Tibial nerve (tissue), 4 donors: ENCODE results near the gene GADD45G. TPM values are rescaled to one million over a fixed set of nuclear protein-coding genes. Genes with fewer than 3 reads are reported as not detected.
A peak's percentile ranks its signal among the peaks of the same experiment; 100 is the strongest.

Source experiments
- DNase-seq, 2 donors: peaks; one replicate each; pipeline ENCODE4 v3.0.0-alpha.2; 2019; ENCODE audit warnings: low spot score in 2 of 2
- H3K27ac ChIP-seq, 4 donors: fragments of 200-600 bp; sonication (generic) in 3 of 4; one replicate each; pipeline ENCODE4 v1.5.1; 2017 to 2019; ENCODE audit warnings: mild to moderate bottlenecking in 1 of 4
- H3K27me3 ChIP-seq, 2 donors: fragments of 200-600 bp; sonication (generic) in 1 of 2; one replicate each; pipeline versions ENCODE4 v1.5.1 to v1.6.0; 2017 to 2019
- H3K36me3 ChIP-seq, 3 donors: fragments of 200-600 bp; sonication (generic); one replicate each; pipeline ENCODE4 v1.5.1; 2018 to 2019
- H3K4me1 ChIP-seq, 4 donors: fragments of 200-600 bp; sonication (generic) in 3 of 4; one replicate each; pipeline ENCODE4 v1.5.1; 2017 to 2019
- H3K4me3 ChIP-seq, 4 donors: fragments of 200-600 bp; sonication (generic) in 3 of 4; one replicate each; pipeline ENCODE4 v1.5.1; 2017 to 2019; ENCODE audit warnings: mild to moderate bottlenecking in 1 of 4, moderate library complexity in 1 of 4
- H3K9me3 ChIP-seq, 4 donors: fragments of 200-600 bp; sonication (generic) in 3 of 4; one replicate each; pipeline ENCODE4 v1.5.1; 2017 to 2019
- EP300 ChIP-seq, 2 donors: sonication (generic); formaldehyde crosslinking; IDR thresholded peaks; one replicate each; pipeline ENCODE4 v1.6.1; 2017; ENCODE audit warnings: antibody characterized with exemption in 2 of 2, mild to moderate bottlenecking in 1 of 2
- POLR2A ChIP-seq, 2 donors: fragments of 450-650 bp; IDR thresholded peaks; one replicate each; pipeline ENCODE4 v1.6.1; 2017; ENCODE audit warnings: antibody characterized with exemption in 2 of 2, mild to moderate bottlenecking in 2 of 2, moderate library complexity in 2 of 2
- WGBS, 2 donors: methylation state at CpG; one replicate each; pipeline ENCODE4 v1.1.5; 2018; 5-methylcytosine and 5-hydroxymethylcytosine counted together
- total RNA-seq, 4 donors: library from RNA; depleted of rRNA; stranded (reverse); fragments of >200 nt; gene quantifications; one replicate each; pipeline ENCODE4 v1.1.0, GENCODE V29; 2016
- TF ChIP-seq, protein P1 (sequence below), 5 experiments: fragments of 200-600 bp in 3 of 5; fragments of 450-650 bp in 2 of 5; sonication (generic) in 3 of 5; IDR thresholded peaks; one replicate each; pipeline ENCODE4 v1.5.1; 2016 to 2019; ENCODE audit warnings: antibody characterized with exemption in 5 of 5, mild to moderate bottlenecking in 3 of 5, moderate library complexity in 2 of 5

The GADD45G gene
- total RNA-seq, 4 donors from 2014 or later: 5.7 to 45.8 (median 26.8) TPM

DNA sequence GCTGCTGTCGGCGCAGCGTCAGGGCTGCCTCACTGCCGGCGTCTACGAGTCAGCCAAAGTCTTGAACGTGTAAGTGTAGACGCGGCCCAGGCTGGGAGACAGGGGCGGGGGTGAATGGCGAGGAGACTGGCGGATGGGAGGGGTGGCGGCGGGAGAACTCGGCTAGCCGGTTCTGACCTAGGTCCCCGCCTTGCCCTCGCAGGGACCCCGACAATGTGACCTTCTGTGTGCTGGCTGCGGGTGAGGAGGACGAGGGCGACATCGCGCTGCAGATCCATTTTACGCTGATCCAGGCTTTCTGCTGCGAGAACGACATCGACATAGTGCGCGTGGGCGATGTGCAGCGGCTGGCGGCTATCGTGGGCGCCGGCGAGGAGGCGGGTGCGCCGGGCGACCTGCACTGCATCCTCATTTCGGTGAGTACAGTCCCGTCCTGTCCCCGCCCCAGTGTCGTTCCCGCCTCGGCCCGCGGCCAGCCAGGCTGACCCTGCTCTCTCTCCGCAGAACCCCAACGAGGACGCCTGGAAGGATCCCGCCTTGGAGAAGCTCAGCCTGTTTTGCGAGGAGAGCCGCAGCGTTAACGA is 745 bp downstream of the GADD45G start:
- WGBS, 2 donors: 0 to 2% methylated on average over 11 to 22 of the region's 57 CpGs
- H3K27ac ChIP-seq: peak overlapping the region; percentile 63 to 92 (median 86)

DNA sequence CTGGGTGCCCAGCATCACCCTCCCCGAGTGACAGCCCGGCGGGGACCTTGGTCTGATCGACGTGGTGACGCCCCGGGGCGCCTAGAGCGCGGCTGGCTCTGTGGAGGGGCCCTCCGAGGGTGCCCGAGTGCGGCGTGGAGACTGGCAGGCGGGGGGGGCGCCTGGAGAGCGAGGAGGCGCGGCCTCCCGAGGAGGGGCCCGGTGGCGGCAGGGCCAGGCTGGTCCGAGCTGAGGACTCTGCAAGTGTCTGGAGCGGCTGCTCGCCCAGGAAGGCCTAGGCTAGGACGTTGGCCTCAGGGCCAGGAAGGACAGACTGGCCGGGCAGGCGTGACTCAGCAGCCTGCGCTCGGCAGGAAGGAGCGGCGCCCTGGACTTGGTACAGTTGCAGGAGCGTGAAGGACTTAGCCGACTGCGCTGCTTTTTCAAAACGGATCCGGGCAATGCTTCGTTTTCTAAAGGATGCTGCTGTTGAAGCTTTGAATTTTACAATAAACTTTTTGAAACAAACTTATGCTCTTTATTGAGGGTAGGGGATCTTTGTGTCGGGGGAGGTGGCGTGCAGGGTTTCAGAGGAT is 1.3 kb downstream of the GADD45G start:
- H3K27me3 ChIP-seq: no peaks in the 10 kb centered on the region
- H3K4me3 ChIP-seq: peak overlapping the region; percentile 53 to 80 (median 73)
- H3K36me3 ChIP-seq: no peaks in the 10 kb centered on the region
- peak overlapping the region; percentile 63 to 92 (median 86) for H3K27ac ChIP-seq
- WGBS, 2 donors: 27 to 33% methylated on average over 16 to 35 of the region's 40 CpGs
- DNase-seq: peak; percentile 56 to 62
- no peak for TF ChIP-seq EP300 (IDR thresholded peaks at IDR 0.05)
- TF ChIP-seq POLR2A (IDR thresholded peaks at IDR 0.05): no peak
- TF ChIP-seq, protein P1, sequence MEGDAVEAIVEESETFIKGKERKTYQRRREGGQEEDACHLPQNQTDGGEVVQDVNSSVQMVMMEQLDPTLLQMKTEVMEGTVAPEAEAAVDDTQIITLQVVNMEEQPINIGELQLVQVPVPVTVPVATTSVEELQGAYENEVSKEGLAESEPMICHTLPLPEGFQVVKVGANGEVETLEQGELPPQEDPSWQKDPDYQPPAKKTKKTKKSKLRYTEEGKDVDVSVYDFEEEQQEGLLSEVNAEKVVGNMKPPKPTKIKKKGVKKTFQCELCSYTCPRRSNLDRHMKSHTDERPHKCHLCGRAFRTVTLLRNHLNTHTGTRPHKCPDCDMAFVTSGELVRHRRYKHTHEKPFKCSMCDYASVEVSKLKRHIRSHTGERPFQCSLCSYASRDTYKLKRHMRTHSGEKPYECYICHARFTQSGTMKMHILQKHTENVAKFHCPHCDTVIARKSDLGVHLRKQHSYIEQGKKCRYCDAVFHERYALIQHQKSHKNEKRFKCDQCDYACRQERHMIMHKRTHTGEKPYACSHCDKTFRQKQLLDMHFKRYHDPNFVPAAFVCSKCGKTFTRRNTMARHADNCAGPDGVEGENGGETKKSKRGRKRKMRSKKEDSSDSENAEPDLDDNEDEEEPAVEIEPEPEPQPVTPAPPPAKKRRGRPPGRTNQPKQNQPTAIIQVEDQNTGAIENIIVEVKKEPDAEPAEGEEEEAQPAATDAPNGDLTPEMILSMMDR (IDR thresholded peaks at IDR 0.05): no peak
- H3K9me3 ChIP-seq: no peaks in the 10 kb centered on the region
- H3K4me1 ChIP-seq: peaks cover 0 to 46% (median 23%) of the 10 kb centered on the region in 4 donors

More for the DNA sequence above, 745 bp downstream of the GADD45G start:
- H3K4me1 ChIP-seq: peaks cover 0 to 46% (median 23%) of the 10 kb centered on the region in 4 donors
- DNase-seq: peak; percentile 23 to 26
- H3K4me3 ChIP-seq: peak overlapping the region; percentile 53 to 80 (median 73)
- H3K9me3 ChIP-seq: no peaks in the 10 kb centered on the region
- no peaks in the 10 kb centered on the region for H3K36me3 ChIP-seq
- no peaks in the 10 kb centered on the region for H3K27me3 ChIP-seq
- TF ChIP-seq EP300 (IDR thresholded peaks at IDR 0.05): peak in 1 of 2 donors; percentile 20
- TF ChIP-seq, protein P1 (IDR thresholded peaks at IDR 0.05): no peak
- TF ChIP-seq POLR2A (IDR thresholded peaks at IDR 0.05): no peak

DNA sequence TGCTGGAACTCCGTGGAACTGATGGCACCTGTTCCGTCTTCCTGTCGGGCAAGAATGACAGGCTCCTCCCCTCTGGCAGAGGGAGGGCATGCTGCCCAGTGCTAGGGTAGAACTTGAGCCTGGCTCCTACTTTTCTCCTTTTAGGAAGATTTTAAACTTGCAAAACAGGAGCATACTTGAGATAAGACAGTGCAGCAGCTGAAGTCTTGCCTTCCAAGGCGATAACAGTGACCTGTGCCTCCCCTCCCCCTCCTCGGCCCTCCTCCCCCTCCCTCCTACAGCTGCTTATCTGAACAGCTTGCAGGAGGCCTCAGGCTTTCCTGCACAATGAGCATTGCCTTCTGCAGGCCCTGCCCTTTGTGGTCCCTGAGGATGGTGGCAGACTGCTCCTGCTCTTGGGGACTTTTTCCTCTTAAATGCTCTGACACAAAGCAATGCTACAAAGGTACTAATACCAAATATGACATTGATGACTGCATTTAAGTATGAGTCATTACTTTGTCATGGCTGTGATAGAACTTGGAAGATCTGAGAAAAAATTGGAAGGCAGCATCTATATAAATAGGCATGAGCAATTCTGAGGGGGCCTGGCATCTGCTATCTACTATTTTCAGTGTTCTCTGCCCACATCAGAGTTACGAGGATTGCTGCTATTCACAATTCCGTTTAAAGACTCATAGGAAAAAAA is 2.0 kb downstream of the GADD45G start:
- DNase-seq: no peak
- H3K9me3 ChIP-seq: no peaks in the 10 kb centered on the region
- H3K4me1 ChIP-seq: peaks cover 0 to 46% (median 23%) of the 10 kb centered on the region in 4 donors
- TF ChIP-seq, protein P1 (IDR thresholded peaks at IDR 0.05): no peak
- TF ChIP-seq EP300 (IDR thresholded peaks at IDR 0.05): no peak
- TF ChIP-seq POLR2A (IDR thresholded peaks at IDR 0.05): no peak
- no peaks in the 10 kb centered on the region for H3K27me3 ChIP-seq
- WGBS, 2 donors: 38 to 44% methylated on average over 7 of the region's 7 CpGs
- H3K4me3 ChIP-seq: peak overlapping the region; percentile 53 to 80 (median 73)
- H3K36me3 ChIP-seq: no peaks in the 10 kb centered on the region
- peak overlapping the region in 3 of 4 donors; percentile 83 to 92 (median 89) for H3K27ac ChIP-seq

DNA sequence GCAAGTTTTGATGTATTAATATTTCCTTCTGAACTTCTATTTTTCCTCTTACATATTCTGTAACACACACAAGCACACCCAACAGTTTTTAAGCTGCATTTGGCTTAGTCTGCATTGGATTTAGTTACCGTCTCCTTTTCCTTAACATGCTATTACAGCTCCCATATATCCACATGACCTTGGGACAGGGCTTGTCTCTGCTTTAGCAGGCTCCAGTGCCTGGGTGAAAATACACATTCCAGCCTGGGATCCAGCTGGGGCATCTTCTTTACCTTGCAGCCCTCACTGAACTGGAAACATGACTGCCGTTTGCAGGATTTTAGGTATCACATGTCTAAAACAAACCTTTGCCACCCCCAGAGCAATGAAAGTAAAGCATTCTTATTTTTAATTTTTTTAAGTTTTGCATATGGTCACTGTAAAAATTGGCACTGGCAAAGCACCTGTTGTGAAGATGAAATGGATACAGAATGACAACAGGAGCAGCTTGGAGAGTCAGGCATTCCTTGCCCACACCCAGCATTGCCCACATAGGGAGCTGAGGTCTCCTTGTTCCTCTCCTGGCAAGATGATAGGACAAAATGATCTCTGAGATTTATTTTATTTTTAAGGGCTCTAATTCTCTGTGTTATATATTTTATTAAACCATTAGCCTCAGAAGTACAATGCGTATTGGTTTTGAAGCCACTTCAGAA is 4.0 kb downstream of the GADD45G start:
- Histone ChIP-seq H3K27ac (no peak overlapping the region), H3K4me3 (no peak overlapping the region), H3K4me1 (peaks cover 0 to 34% (median 12%) of the 10 kb centered on the region in 4 donors), H3K27me3 (no peaks in the 10 kb centered on the region), H3K9me3 (peaks cover 0 to 5% (median 0%) of the 10 kb centered on the region in 4 donors), H3K36me3 (no peaks in the 10 kb centered on the region)
- WGBS, 2 donors: 84 to 95% methylated on average over 3 of the region's 3 CpGs
- no peak for DNase-seq
- no peak for TF ChIP-seq EP300 (IDR thresholded peaks at IDR 0.05)
- TF ChIP-seq, protein P1 (IDR thresholded peaks at IDR 0.05): no peak
- TF ChIP-seq POLR2A (IDR thresholded peaks at IDR 0.05): no peak
